Heart left ventricle (tissue), 13 donors: ENCODE data around the gene LPCAT4.

Source experiments
- CTCF ChIP-seq, 12 donors: fragments of 200-600 bp; sonication (generic) in 4 of 12; IDR thresholded peaks; one replicate each; pipeline versions ENCODE4 v1.5.0 to v1.8.0; 2018 to 2022; ENCODE audit warnings: antibody characterized with exemption in 12 of 12, mild to moderate bottlenecking in 5 of 12
- POLR2A ChIP-seq, 2 donors: fragments of 450-650 bp; IDR thresholded peaks; one replicate each; pipeline ENCODE4 v1.6.1; 2017; ENCODE audit warnings: antibody characterized with exemption in 2 of 2, mild to moderate bottlenecking in 2 of 2, moderate library complexity in 2 of 2
- donor health status: ischemic (EF 13 %, LVEDD 7.1; RV severe dilation, severe dysfunction).
- donor health status: DM: no; HTN: yes; CAD: no.
- donor health status: DM: no; HTN: no; CAD: no.
- donor health status: ischemic (EF 25% LVEDD 6.9; RV normal size, moderate dysfunction).
- donor health status: ischemic (EF 25% LVEDD 5.7; RV mildly dilated, moderate dysfunction).
- donor health status: ischemic (EF 35%, LVEDD 5.7; RV mildly dilated, moderate dysfunction).
- donor health status: nonischemic (EF 11% LVEDD 7.7; RV severe dilation, severe dysfunction).
- donor health status: DM: yes; HTN: yes; CAD: no.
- donor health status: PGD.
- donor health status: ischemic (EF 29% LVEDD 5.4; RV normal size, mild dysfunction).
- donor health status: nonischemic (EF 23%, LVEDD 6.1; RV moderate dilation, normal function).

- TF ChIP-seq CTCF (IDR thresholded peaks at IDR 0.05) (no peak), POLR2A (IDR thresholded peaks at IDR 0.05) (no peak)
These were observed 28.6 kb downstream of the LPCAT4 start for GRCh38 chr15:34338347-34338746.
